NCI-H2196 (cell line): ENCODE measurements around the gene CYFIP2.

Experiments
- DNase-seq: peaks from one replicate; lab custom pipeline; 2025; ENCODE audit not compliant: unreplicated experiment; lab: John Stamatoyannopoulos, UW

Gene CYFIP2

DNA sequence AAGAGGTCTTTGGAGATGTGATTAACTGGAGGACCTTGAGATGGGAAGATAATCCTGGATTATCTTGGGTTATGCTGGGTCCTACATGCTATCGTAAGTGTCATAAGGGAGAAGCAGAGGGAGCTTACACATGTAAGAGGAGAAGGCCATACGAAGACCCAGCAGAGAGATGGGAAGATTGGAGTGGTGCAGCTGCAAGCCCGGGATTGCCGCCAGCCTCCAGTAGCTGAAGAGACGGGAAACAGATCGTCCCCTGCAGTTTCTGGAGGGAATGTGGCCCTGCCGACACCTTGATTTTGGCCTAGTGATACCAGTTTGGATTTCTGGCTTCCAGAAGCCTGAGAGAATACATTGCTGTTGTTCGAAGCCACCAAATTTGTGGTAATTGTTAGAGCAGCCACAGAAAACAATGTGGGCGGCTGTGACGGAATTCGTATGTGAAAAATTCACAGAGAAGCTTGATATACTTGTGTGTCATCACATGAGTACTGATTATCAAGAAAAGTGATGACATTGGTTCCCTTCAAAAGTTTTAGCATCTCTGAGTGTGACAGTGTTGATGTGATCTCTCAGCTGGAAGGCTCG lies 86.9 kb downstream of the CYFIP2 start:
- DNase-seq, result no peak

DNA sequence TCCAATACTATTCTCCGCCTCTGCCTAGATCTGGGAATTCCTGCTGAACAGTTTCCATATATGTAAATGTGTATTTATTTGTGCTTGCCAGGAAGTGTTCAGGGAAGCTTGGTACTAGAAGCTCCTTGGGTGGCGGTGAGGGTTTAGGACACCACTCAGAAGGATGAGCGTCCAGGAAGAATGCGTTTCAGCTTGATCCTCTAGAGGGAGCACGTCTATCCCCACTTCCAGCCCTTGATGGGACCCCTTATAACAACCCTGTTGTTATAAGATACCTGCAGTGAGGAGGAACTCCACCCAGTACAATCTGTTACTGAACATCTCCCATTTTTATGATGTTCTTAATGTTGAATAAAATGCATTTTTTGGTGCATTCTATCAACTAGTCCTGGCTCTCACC lies 88.9 kb downstream of the CYFIP2 start:
- DNase-seq, result no peak

DNA sequence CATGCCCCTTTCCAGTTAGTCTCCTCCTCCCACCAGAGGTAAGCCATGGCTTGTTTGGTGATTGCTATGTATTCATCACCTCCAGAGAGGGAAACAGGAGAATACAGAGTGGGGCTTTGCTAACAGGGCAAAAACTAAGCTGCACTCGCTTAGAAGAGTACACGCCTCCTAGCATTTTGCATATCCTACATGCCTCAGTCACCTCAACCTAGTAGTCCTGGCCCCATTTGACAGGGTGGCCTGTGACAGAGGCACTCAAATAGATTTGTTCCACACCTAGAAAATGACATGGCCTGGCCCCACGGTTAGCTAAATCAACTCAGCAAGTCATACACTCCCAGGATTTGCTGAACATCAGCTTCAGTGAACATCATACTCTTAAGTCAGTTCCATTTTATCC lies 90.7 kb downstream of the CYFIP2 start:
- DNase-seq, result no peak

DNA sequence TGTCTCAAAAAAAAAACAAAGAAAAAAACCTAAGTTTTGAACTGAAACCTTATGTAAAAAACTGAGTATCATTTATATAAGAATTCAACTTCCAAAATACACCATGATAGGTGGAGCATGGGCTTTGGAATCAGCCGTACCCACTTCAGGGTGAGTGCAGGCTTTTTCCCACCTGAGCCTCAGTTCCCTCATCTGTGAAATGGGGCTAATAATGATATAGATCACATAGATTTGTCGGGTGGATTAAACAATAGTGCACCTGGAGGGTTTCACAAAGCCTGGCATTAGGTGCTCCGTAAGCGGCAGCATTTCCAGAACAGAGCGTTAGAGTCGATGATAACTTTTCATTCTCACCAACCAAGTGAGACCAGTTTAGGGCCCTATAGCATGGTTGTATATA lies 91.9 kb downstream of the CYFIP2 start:
- DNase-seq, result no peak

DNA sequence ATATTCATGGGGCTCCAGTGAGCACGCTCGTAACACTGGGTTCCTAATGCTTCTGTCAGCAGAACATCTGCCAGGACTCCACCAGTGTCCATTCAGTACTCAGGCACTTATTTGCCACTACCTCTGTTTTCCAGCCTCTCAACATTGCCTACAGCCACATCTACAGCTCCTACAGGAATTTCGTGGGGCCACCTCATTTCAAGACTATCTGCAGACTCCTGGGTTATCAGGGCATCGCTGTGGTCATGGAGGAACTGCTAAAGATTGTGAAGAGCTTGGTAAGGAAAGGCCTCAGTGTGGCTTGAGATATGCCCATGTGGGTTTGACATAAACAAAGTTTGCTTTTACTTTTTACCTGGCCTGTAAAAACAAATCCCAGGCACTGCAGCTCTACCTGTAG lies 92.9 kb downstream of the CYFIP2 start:
- DNase-seq, result no peak

DNA sequence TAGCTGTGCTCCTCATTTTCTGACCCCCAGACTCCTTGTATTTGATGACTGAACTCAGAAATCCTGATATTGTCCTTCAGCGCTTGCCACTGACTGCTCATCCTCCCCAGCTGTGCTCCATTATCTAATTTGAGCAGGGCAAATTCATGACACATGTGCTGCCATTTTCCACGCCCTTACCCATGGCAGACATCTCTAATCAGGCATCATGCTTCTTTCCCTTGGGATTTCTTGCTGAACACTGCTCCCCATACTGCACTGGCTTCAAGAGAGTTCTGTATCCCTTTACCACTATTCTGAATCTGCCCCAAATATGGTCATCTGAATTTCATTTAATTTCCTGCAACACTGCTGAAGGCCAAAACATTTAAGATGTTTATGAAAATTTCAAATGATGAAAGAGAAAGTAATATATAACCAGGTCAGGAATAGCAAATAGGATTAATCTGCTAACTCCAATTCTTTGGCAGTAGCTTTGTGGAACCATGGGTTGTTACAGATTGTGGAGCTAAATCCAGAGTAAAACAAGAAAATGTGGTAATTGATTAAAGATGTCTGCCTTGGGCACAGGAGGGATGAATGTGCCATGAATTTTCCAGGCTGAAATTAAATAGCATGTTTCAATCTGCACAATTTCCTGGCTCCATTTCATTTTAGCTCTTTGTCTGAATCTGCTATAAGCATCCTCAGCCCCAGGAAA lies 93.6 kb downstream of the CYFIP2 start:
- DNase-seq, result no peak

DNA sequence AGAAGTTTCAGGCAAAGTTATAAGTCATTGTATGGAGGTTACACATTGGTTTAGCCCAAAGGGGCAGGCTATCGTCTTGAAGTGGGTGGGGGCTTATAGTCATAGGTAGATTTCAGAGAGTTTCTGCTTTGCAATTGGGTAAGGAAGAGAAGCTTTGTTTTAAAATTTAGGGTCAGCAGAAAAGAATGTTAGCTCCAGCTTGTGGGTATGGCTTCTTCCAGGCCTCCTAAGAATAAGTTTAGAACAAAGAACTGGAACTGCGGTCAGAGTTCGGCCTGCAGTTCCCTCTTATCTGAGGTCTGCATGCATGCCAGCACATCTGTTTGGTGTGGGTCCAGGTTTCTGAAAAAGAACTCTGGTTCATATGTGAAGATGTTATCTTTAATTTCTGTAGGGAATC lies 96.1 kb downstream of the CYFIP2 start:
- no peak for DNase-seq

DNA sequence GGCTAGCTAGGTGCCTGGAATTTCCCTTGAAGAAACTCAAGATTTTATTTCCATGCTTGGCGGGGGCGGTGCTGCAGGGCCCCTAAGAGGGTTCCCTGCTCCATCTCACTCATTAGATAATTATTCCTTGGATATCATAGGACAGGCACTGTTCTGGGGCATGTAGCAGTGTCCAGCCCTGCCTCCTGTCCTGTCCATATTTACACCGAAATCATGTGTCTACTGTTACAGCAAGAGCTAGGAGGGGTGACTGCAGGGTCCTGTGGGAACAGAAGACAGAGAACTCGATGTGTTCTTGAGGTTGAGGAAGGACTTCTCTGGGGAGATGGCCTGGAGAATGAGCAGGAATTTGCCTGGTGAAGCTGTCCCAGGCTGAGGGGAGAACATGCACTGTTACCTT lies 96.6 kb downstream of the CYFIP2 start:
- no peak for DNase-seq

DNA sequence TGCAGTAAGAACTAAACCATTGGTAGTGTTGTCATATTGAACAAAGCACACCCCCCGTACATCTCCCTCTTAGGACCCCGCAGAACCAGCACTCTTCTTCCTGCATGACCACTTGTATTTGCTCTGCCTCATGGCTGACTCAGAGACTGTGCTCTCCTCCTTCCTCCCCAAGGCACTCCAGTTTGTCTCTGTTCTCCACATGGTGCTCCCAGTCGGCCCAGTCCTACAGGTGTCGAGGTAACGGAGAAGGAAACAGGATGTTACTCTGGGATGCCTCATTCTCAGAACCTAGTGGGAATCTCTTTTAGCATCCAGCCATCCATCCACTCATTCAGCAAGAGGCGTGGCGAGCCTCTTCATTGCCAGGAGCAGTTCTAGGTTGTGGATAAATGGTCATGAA lies 97.1 kb downstream of the CYFIP2 start:
- DNase-seq, result no peak

DNA sequence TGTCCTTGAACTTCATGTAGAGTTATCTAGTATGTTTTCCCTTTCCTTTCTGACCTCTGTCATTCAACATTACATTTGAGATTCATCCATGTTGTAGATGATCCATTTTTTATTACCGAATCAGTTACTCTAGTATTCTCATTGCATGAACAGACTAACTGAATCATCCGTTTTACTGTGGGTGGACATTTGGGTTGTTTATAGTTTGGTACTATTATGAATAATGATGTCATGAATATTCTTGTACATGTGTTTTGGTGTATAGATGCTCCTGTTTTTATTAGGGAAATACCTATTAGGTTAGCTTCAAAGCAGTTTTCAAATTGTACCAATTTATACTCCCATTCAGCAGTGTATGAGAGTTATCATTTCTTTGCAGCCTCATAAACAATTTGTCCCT lies 99.8 kb downstream of the CYFIP2 start:
- no peak for DNase-seq

DNA sequence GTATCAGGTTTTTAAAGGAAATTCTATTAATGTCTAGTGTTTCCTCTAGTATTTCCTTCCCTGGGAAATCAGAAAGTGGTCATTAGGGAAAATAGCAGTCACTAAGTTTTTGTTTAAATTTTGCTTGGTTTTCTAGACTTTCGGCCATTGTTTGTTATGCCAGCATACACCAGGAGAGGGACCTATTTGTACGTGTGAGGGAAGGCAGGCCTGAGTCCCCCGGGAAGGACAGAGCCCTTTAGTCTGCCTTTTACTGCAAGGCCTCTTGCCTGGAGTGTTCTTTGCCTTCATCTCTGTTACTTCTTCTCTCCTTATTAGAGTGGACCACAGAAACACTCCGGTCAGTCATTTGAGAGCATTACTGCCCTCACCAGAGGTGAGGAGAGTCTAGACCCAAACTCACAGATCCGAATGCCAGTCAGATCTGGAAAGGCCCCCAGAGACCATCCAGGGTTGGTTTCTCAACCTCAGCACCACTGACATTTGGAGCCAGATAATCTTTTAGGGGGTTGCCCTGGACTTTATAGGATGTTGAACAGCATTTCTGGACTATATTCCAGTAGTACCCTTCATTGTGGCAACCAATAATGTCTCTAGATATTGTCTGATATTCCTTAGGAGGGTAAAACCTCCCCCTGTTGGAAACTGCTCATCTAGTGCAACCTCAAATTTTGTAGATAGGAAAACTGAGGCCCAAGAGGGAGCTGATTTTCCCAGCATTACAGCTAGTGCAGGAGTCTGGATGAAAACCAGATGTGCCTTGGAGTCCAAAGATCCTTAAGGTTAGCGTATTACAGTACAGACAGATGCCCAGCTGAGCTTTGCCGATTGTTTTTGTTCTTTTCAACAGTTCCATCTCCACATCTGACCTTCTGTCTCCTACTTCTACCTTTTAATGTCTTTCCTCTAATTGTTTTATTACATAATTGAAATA lies 101.1 kb downstream of the CYFIP2 start:
- no peak for DNase-seq

DNA sequence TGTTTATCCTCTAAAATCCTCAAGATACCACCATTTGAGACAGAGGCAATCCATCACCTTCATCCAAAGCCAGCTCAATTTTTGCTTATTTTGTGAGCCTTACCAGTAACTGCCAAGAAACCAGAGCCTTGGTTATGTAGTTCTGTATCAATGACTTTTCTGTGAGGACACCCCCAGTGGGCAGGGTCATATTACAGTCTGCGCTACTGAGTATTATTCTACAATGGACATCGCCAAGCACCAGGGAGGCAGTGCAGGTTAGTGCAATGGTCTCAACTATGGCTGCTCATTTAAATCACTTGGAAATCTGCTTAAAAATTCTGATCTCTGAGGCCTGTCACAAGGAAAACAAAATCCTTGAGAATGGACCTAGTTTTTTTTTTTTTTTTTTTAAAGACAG lies 103.6 kb downstream of the CYFIP2 start:
- DNase-seq, result no peak

DNA sequence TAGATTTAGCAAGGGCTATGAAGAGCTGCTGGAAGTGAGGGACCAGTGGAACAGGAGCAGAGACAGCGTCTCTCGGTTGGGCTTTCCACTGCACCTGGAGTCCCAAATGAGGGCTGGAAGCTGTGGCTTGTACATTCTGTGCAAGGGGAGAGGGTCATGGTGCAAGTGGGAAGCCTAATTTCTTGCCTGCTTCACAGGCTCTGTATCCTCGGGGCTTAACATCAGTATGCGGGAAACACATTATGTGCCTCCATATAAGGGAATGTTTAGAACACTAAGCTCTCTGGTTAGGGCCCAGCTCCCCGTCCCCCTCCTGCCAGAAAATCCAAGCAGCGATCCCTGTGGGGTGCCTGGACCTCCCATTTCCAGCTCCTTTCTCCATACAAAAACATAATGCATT lies 105.0 kb downstream of the CYFIP2 start:
- no peak for DNase-seq

DNA sequence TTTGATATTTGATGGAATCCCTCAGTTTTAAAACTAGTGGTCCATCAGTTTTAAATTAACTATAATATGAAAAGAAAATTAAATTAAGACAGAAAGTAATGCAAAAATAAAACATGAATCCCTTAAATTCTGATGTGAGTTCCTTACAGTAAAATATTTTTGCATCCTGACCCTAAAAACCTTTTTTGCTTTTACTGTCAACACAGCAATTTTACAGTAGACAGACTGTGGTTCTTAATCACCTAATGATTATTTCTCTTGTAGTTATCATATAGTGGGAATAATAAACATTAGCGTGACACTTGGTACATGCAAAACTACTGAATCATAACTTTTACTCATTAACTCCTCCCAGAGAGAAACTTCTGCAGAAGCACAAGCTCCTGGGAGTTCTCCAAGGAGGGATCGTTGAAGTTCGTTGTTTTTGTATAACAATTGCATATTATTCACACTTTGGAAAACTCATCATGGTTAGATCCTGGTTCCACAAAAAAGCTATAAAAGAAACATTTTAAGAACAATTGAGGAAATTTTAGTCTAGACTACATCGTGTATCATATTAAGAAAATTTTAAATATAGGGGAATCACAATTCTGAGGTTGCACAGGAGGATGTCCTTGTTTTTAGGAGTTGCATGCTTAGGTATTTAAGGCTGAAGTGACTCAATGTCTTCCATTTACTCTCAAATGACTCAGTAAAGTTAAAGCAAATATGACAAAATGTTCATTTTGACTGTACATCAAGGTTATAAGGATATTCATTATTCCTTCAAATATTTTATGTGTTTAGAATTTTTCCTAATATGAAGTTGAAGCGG lies 105.9 kb downstream of the CYFIP2 start:
- no peak for DNase-seq

DNA sequence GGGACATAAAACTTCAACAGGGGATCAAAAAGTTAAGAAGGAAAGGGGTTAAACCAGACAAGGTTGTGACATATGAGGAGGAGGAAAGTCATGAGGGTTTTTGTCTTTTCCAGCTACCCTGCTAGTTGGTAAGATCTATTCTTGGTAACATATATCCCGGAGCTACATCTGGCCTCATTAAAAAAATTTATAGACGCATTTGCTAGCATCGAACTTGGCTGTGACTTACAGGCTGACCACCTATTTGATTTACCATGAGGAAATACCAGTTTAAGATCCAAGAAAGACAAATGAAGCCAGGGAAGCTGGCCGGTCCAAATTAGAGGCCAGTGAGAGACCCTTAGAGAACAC lies 106.5 kb downstream of the CYFIP2 start:
- no peak for DNase-seq

DNA sequence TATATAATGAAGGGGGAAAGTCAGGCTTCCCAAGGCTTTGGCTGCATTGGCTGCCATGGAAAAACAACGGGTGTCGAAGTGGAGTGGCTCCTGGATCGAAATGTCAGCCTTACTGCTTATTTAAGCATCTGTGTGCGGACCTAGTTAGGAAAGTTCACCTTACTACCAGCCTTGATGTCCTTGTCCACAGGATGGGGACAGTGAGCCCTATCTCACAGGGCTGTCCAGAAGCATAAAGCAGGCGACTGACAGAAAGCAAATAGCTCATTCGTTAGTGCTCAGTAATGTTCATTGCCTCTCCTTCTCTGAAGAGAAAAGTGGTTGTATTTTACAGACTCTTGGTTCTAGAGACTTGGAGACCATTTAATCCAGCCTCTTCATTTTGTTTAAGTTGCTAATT lies 112.6 kb downstream of the CYFIP2 start:
- DNase-seq, result no peak

DNA sequence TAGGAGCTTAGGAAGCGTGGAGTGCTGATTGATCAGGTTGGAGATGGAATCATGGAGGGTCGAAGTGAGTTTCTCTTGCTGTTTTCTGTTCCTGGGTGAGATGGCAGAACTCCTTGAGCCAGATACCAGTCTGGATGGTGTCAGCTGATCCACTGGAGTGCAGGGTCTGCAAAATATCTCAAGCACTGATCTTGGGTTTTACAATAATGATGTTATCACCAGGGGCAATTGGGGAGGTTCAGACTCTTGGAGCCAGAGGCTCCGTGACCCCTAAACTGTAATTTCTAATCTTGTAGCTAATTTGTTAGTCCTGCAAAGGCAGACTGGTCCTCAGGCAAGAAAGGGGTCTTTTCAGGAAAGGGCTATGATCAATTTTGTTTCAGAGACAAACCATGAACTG lies 114.1 kb downstream of the CYFIP2 start:
- DNase-seq, result no peak

DNA sequence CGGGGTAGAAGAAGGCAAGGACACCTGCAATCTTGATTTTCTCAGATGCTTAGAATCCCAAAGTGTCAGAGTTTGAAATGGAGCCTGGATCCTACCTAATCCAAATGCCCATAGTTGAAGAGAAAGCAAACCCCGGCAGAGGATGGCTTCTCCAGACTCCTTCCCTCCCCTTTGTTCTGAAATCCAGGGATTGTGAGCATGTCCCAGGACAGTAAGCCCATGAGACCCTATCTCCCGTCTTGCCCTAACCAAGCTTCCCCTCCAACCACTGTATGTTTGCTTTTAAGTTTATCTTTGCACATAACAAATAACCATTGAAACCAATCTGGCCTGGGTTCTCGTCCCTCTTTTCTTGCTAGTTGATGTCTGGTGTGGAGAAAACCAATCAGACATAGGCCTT lies 115.8 kb downstream of the CYFIP2 start:
- DNase-seq, result no peak

DNA sequence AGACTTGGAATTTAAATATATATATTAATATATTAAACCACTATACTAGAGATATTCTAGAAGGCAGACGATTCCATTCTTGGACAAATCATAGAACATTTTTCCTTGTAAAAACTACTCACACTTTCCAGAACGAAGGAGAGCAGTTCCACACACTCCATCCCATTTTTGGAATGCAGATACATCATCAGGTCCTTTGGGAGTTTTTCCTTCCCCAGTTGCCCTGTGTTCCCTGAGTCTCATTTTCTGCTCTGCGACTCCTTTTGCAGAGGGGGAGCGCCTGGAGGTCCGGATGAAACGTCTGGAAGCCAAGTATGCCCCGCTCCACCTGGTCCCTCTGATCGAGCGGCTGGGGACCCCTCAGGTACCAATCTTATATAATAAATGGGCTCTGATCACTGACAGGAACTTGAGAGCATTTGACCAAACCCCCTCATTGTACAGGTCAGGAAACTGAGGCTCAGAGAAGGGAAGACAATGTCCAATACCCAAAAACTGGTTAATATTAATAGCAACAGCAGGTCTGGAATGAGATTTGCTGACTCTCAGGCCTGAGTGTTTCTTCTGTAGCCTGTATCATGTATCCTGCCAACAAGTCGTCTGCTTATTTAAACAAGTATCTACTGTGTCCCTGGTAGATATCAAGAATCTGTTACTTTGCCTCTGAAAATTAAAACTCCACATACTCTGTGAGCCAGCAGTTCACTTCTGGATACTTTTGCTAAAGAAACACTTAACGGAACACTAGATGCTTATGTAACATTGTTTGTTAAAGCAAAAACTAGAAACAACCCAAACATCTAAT lies 117.3 kb downstream of the CYFIP2 start:
- no peak for DNase-seq

DNA sequence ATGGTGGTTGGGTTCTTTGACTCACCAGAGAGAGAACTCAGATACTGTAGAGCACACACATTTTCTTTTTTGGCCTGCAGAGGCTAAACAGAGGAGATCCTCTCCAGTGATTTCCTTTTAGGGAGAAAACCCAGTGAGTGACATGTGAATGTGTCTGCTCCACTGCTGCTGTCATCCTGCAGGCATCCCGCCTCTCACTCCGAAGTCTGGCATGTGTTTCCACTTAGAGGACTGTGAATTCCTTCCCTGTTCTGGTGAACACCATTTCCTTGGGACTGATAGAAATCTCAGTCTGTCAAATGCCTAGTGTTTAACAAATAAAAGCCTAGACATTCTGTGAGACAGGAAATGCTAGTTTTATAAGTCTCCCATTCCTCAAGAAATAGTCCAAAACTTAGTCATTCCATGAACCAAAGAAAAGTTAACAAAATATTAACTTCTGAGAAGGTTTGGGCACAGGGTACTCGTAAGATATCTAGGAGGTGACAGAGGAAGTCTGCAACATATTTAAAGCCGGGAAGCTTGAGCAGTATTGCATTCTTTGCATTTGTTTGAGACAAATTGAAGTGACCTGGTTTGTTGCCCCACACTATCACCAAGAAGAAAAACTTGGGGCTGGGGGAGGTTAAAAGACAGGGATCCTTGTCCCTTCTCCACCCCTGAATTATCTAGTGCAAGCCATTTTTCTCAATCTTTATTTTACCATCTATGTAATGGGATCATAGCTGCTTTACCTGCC lies 119.2 kb downstream of the CYFIP2 start:
- no peak for DNase-seq
